Inferior parietal cortex (tissue), 1 donor: Measurements from ENCODE around the gene SYCE3.
"Not testable (repeated sequence)": the region's sequence is repeated elsewhere in the genome, so short reads cannot be mapped to it uniquely, and the experiment has no call there.

Source experiments
- DNase-seq: peaks from one replicate; pipeline ENCODE4 v3.0.0-alpha.2; 2016; ENCODE audit errors: extremely low spot score

SYCE3 gene, protein sequence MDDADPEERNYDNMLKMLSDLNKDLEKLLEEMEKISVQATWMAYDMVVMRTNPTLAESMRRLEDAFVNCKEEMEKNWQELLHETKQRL

DNA sequence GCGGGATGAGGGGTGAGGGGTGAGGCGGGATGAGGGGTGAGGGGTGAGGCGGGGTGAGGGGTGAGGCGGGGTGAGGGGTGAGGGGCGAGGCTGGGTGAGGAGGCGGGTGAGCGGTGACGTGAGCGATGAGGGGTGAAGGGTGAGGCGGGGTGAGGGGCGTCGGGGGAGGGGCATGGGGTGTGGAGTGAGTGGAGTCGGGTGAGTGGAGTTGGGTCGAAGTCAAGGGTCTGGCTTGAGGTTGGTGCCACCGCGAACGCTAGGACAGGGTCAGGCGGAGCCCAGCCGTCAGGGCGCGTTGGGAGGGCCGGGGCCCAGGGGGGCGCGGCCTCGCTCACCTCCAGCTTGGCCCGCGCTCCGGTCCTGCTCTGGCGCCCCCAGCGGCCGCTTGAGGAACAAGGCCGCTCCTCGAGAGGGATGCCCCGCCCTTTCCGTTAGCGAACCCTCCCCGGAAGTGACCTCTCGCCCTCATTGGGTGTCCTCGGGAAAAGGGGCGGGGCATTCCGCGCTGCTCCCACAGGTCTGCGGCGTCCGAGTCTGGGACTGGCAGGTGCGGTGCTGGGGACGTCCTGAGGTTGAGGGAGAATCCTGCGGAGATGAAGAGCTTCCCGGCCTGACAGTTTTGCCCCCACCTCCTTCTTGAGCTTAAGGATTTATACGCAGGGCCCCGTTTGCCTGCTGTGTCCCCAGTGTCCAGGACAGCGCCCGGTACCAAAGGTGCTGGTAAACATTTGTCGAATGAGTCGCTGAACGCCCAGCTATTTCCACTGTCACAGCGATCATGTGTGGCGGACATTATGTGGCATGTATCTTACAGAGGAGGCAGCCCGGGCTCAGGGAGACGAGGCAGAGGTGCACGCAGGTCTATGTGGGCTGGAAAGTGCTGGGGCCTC is at the start of gene SYCE3:
Gene SYCE3, minus strand, starts transcription at position 397 of the 890 bp plus-strand sequence. CDS start 6,514 bp downstream, outside the sequence.
- DNase-seq: peak; percentile 95

DNA sequence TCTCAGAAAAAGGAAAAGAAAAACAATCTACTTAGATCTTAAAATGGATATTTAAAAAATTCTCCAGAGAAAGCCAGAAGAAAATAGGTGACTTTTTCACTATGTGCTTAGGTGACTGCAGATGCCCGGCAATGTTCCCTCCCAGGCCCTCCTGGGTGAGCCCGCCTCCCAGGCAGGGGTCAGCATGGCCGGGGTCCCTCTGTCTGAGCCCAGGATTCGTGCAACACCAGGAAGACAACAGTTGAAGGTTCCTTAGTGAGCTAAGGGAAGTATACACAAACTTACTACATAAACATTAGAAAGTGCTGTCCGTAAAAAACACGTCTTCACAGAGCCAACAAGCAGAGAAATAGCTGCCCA is 49.4 kb upstream of the SYCE3 start:
- DNase-seq: no peak

DNA sequence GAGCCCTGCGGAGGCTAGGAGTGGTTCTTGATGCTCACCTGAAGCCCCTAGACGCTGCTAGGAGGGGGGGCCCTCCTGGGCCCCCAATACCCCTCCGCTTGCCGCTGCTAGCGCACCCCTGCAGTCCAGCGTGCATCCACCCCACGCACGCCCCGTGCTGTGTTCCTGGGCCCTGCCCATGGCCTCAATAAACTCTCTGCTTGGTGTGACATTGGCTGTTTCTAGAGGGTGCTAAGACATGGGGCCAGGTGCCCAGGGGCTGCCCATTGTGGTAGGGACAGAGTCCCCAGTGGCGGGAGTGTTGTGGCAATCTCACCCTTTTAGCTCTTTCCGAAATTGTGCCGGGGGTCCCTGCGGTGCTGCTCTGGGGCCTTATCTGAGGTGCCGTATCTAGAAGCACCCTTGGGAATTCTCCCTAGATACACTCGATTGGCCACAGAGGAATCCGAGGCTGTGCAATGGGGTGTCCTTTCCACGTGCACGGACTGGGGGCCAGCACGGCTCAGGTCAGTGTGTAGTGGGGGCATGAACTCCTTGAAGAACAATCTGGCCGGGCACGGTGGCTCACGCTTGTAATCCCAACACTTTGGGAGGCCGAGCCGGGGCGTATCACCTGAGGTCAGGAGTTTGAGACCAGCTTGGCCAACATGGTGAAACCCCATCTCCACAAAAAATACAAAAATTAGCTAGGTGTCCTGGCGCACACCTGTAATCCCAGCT is 48.8 kb upstream of the SYCE3 start:
- no peak for DNase-seq

DNA sequence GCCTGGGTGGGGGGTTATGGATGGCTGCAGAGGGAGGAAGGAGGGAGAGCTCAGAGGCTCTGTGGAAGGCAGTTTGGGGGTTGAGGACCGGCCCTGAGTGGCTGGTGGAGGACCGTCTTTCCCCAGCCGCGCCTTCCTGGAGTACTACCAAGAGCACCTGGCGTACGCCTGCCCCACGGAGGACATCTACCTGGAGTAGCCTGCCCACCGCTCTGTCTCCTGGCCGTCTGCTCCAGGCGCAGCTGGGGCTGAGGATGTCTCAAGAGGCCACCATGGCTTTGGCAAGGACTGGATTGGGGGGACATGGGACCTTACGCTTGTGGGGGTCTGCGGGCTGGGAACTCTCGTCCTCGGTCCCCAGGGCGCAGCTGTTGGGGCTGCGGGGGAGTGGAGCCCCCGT is 47.9 kb upstream of the SYCE3 start:
- no peak for DNase-seq

DNA sequence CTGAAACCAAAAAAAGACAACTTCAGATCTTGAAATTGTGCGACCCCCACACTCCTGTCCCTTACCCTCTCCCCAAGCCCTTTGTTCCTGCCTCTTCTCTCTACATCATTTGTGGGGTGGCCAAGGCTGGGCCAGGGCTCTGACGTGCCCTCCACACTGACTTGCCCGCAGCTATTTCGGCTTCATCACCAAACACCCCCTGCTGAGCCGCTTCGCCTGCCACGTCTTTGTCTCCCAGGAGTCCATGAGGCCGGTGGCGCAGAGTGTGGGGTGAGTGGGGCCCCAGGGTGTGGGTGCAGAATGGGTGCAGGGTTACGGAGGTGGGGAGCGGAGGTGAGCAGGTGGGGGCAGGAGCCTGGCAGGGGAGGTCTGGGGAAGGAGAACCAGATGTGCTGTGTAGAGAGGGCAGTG is 47.3 kb upstream of the SYCE3 start:
- DNase-seq: no peak

DNA sequence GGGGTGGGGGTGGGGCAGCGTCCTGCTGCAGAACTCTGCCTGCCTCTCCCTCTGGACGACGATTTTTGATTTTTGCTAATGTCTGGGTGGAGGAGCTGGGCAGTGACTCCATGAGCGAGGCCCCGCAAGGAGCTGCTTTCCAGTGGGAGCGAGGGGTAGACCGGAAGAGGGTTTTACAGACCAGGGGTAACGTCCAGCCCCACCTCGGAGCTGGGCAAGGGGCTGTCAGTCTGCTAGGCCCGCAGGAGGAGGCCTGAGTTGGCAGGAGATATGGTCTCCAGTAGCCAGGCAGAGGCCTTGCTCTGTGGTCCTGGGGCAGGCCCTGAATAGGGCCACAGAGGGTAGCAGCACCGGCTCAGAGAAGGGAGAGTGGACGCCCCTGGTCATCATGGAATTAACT is 46.9 kb upstream of the SYCE3 start:
- DNase-seq: no peak

DNA sequence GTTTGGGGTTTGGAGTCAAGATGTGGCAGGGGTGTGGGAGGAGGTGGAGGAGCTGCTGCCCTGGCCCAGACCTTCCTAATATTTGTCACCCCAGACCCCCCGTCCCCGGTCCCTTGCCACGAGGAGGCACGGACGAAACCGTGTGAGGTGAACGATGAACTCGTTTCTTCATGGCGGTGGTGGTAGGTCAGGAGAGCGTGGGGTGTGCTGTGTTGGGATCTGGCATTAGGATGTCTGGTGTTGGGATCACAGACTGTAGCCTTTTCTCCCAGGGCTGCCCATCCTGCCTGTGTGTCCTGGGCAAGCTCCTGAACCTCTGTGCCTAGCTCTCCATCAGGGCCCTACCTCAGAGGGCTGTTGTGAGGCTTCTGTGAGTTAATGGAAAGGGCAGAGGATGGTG is 46.3 kb upstream of the SYCE3 start:
- DNase-seq: no peak

DNA sequence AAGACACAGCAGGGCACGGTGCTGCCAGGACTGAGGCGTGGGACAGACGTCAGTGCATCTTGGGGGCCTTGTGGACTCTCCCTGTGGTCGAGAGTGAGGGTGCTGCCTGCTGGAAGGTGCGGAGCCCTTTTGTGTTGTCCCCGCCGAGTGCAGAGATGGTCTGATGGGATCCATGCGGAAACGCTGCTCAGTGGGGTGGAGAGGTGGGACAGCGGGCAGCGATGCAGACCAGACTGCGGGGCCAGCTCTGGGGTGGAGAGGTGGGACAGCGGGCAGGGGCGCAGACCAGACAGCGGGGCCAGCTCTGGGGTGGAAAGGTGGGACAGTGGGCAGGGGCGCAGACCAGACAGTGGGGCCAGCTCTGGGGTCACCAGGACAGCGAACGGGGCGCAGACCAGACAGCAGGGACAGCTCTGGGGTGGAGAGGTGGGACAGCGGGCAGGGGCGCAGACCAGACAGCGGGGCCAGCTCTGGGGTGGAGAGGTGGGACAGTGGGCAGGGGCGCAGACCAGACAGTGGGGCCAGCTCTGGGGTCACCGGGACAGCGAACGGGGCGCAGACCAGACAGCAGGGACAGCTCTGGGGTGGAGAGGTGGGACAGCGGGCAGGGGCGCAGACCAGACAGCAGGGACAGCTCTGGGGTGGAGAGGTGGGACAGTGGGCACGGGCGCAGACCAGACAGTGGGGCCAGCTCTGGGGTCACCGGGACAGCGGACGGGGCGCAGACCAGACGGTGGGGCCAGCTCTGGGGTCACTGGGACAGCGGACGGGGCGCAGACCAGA is 45.5 kb upstream of the SYCE3 start:
- DNase-seq: not testable (repeated sequence)

DNA sequence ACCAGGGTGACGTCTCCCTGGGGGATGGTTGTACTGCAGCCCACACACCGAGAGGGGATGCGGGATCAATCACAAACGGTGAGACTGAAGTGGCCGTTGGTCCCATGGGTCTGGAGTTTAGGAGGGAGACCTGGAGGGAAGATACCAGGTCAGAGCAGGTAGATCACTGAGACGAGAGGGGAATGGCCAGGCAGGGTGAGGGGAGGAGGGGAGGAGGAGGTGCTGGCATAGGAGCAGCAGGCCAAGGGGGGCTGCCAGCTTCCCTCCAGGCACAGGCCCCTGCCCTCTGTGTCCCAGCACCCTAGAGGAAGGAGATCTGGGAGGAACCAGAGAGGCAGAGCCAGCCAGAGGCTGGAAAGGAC is 44.9 kb upstream of the SYCE3 start:
- DNase-seq: no peak

DNA sequence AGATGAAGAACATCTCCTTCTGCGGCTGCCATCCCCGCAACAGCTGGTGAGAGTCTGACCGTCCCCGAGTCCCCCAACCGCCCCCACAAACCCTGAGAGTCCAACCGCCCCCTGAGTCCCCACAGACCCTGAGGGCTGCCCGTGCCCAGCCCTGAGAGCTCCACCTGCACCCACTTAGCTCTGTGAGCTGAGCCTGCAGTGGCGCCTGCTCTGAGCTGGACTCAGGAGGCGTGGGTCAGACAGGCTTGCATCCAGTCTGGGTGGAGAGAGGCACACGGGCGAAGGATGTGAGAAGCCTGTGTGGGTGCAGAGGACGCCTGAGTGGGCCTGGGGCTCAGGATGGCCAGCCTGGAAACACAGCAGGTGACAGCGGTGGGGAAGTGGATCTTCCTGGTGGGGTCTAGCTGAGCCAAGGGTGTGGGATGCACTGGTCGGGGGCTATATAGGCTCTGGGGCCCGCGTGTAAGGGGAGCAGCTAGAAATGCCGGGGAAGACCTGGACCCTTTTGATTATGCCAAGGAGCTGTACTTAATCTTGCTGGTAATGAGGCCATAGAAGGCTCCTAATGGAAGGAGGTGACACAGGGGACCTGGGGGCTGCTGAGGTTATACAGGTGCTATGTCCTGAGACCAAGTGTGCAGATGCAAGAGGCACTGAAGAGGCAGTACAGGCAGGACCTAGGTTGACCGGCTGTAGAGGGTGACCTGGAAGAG is 44.4 kb upstream of the SYCE3 start:
- no peak for DNase-seq

DNA sequence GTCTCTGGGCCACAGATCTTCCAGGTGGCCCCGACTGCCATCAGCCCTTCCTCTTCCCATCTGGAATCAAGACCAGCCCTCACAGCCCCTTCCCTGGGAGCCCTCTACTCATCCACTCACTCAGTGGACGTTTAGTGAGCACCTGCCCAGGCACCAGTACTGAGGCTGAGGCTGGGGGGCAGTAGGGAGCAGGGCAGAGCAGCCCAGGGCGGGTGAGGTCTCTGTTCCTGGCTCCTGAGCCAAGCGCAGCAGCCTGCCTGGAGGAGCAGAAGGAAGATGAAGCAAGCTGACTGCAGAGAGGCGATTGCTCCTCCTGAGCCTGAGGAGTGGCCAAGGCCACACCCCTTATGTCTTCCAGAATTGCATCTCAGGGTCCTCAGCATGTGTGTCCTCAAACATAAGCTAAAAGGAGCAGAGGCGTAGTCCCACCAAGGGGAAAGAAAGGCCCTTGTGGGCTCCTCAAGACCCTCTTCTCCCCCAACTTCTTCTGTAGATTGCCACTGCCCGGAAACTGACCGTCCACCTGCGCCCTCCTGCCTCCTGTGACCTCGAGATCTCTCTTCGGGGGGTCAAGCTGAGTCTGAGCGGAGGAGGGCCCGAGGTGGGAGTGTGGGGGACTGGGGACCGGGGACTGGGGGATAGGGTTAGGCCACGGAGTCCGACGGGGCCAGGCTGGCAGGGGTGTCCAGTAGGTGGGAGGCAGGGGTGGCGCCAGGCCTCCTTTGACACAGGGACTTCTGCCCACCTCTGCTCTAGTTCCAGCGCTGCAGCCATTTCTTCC is 43.6 kb upstream of the SYCE3 start:
- DNase-seq: no peak

DNA sequence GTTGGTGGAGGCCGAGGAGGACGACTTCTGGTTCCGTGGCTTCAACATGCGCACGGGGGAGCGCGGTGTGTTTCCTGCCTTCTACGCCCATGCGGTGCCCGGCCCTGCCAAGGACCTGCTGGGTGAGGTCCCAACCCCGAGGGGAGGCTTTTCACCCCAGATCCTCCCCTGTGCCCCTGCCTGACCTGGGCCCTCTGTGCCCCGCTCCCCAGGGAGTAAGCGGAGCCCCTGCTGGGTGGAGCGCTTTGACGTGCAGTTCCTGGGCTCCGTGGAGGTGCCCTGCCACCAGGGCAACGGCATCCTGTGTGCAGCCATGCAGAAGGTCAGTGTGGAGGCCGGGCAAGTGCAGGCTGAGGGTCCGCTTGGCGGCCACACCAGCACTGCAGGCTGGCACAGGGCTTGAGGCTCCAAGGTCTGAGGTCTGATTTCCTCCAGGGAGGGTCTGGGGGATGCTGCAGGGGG is 42.9 kb upstream of the SYCE3 start:
- no peak for DNase-seq

DNA sequence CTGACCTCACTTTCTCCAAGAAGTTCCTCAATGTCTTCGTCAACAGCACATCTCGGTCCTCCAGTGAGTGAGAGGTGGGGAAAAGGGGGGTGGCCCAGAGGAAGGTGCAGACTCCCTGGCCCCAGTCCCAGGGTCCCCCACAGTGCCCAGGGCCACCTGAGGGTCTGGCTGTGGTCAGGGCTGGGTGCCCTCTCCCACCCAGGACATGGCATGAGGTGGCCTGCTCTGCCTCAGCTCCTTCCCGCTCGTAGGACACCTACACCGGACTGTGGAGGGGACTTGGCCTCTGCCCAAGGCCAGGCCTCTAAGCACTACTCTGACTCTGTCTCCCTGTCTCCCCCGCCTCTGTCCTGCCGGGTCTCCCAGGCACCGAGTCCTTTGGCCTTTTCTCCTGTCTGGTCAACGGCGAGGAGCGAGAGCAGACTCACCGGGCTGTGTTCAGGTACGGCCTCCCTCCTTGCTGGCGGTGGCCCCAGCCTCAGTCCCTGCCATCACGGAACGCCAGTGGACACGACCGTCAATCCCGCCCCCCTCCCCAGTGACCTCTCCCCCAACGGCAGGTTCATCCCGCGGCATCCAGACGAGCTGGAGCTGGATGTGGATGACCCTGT is 42.4 kb upstream of the SYCE3 start:
- no peak for DNase-seq

DNA sequence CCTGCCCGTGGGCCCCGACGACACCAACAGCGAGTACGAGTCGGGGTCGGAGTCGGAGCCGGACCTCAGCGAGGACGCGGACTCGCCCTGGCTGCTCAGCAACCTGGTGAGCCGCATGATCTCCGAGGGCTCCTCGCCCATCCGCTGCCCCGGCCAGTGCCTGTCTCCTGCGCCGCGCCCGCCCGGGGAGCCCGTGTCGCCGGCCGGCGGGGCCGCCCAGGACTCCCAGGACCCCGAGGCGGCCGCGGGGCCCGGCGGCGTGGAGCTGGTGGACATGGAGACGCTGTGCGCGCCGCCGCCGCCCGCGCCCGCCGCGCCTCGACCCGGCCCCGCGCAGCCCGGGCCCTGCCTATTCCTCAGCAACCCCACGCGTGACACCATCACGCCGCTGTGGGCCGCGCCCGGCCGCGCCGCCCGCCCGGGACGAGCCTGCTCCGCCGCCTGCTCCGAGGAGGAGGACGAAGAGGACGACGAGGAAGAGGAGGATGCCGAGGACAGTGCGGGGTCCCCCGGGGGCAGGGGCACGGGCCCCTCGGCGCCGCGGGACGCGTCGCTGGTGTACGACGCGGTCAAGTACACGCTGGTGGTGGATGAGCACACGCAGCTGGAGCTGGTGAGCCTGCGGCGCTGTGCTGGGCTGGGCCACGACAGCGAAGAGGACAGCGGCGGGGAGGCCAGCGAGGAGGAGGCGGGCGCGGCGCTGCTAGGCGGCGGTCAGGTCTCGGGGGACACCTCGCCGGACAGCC is 41.7 kb upstream of the SYCE3 start:
- no peak for DNase-seq

DNA sequence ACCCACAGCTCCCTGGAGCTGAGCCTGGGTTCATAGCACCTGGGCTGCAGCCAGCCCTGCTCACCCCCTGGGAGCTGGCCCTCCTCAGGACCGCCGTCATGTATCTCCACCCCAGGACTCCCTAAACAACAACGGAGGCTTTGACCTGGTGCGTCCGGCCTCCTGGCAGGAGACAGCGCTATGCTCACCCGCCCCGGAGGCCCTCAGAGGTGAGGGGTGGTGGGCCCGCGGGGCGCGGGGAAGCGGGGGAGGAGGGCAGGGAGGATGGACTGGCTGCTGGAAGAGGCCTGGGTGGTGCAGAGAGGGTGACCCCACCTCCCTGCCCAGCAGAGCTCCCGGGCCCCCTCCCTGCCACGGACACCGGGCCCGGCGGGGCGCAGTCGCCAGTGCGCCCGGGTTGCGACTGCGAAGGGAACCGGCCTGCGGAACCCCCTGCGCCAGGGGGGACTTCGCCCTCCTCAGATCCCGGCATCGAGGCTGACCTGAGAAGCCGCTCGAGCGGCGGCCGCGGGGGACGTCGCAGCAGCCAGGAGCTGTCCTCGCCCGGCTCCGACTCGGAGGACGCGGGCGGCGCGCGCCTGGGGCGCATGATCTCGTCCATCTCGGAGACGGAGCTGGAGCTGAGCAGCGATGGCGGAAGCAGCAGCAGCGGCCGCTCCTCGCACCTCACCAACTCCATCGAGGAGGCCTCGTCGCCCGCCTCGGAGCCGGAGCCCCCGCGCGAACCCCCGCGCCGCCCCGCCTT is 41.0 kb upstream of the SYCE3 start:
- DNase-seq: no peak

DNA sequence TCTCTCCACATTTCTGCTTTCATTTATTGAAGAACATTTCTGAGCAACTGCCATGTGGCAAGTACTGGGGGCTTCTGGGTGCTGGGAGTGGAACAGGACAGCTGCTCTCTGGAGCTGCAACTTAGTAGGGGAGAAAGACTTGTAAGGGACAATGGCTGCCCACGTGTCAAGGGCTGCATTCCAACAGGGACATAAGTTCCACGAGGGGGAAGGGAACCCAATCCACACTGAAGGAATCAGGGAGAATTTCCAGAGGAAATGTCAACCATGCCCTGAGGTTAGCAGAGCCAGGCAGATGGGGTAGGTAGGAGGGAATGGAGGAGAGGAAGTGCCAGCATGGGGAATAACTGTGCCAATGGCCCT is 39.6 kb upstream of the SYCE3 start:
- DNase-seq: no peak

DNA sequence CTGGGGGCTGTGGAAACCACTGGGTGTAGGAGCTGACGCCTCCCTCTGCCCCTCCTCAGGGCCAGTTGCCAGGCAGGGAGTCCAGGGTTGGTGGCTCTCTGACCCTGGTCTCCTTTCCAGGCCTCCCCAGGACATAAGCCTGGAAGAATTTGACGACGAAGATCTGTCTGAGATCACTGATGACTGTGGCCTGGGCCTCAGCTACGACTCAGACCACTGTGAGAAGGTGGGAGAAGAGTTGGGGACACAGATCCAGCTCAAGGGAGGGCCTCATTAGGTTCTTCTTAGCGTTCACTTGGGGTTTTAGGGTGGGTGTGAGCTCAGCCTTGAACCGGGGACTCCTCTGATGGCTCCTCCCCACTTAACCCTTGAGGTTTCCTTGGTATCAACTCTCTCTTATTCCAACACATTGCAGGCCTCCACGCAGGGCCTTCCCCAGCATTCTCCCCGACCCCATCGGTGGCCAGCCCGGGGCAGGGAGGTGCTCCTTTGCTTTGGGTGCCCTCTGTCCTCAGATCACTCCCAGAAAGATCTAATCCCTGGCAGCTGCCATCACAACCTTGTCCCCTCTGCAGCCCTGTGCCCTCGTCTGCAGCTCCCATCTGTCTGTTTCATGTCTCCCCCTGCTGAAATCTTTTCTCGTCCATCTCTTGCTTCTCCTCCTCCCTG is 39.1 kb upstream of the SYCE3 start:
- no peak for DNase-seq

DNA sequence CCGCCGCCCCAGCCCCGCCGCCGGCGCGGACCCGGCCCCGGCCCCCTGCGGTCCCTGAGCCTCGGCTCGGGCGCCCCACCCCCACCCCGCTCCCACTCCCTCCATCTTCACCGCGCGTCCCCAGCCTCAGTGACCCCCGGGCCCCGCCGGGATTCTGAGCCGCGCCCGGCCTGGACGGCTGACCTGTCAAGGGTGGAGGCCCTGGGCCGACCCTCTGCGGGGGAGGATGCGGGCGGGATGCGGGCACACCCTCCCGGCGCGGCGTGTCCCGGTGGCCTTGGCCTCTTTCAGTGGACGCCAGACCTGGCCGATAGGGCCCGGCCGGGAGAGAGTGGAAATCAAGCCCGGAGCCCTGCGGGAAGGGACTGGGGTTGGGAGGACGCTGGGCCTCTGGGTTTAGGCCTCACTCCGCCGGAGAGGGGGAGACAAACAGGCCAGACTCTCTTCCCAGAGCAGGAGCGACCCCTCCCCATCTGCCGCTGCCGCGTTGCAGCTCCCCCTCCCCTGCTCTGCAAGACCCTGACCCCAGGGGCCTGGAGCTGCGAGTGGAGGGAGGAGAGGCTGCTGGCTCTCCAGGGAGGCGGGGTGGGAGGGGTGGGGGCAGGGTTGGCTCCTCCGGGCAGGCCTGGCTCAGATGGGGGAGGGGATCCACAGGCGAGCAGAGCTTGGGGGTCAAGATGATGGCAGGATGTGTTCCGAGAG is 38.4 kb upstream of the SYCE3 start:
- no peak for DNase-seq
